ENCODE results near the gene MRPL42. TPM values are rescaled to one million over a fixed set of nuclear protein-coding genes. Genes with fewer than 3 reads are reported as not detected.

The MRPL42 gene
- total RNA-seq, 3 donors from 2014 or later = 62.9 to 98.8 (median 89.2) TPM

DNA sequence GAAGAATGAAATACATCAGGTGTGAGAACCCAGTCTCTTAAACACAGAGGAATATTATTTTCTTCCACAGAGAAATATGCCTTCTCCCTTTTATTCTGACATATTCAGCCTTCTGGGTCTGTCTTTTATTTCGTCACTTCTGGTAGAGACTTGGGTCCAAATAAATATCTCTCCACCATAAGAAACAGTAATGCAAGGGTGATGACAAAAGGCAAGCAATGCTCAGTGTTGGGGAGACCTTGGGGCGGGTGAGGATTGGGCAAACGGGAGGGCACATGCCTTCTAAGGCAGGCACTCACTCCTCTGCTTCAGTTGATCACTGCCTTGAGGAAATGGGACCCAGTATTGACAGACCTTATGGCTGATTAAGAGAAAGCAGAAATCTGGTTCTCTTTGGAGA is 98.4 kb downstream of the MRPL42 start:
- no peak for ATAC-seq
- Mint-ChIP-seq H3K4me3 (no peak overlapping the region), H3K9me3 (no peaks in the 10 kb centered on the region), H3K27me3 (ENCODE audit: low read depth) (peaks cover 3% of the 10 kb centered on the region), H3K4me1 (ENCODE audit: low read depth) (peaks cover 9% of the 10 kb centered on the region), H3K36me3 (ENCODE audit: insufficient read depth) (peaks cover 6% of the 10 kb centered on the region)
- DNase-seq = no peak

Other genes starting within 250 kb of the MRPL42 start
- 100 to 1,000 TPM in 1 of 3 donors, 10 to 100 TPM in 2; 89.7 to 108 (median 93.1) TPM for gene NUDT4, start 89.6 kb upstream of the MRPL42 start, total RNA-seq
- 100 to 1,000 TPM; 237 to 241 (median 237) TPM for gene UBE2N, start 25.6 kb upstream of the MRPL42 start, total RNA-seq
- gene SOCS2, start 105.2 kb downstream of the MRPL42 start, total RNA-seq = 10 to 100 TPM in 1 of 3 donors, 1 to 10 TPM in 2; 6.5 to 10.9 (median 8.6) TPM
- 1 to 10 TPM; 6.9 to 9.9 (median 8.7) TPM for gene CRADD, start 209.9 kb downstream of the MRPL42 start, total RNA-seq